Keratinocyte (primary cell): ENCODE results near the gene FRY. TPM values are rescaled to one million over a fixed set of nuclear protein-coding genes. Genes with fewer than 3 reads are reported as not detected.

Experiments used
- DNase-seq: peaks from one replicate; pipeline ENCODE4 v3.0.0-alpha.2; 2011; ENCODE audit warnings: low read depth, missing footprints, low spot score
- FAIRE-seq: peaks from 2 replicates; lab custom pipeline; 2011; peaks lifted over from hg19 to GRCh38; lab: Jason Lieb, UNC
- H2AFZ ChIP-seq: 2 replicates; pipeline ENCODE4 v1.6.0; 2012; ENCODE audit warnings: low read length, control low read depth, inconsistent platforms; ENCODE audit not compliant: control insufficient read depth
- H3K27ac ChIP-seq: 2 replicates; pipeline ENCODE4 v1.5.1; 2011; ENCODE audit warnings: low read length; ENCODE audit not compliant: control insufficient read depth, insufficient read depth
- H3K27me3 ChIP-seq: 3 replicates; pipeline ENCODE4 v1.6.0; 2011; ENCODE audit warnings: low read length; ENCODE audit not compliant: control insufficient read depth, insufficient read depth; ENCODE audit errors: extremely low read depth
- H3K36me3 ChIP-seq, 2 experiments: 2 replicates in 1 of 2; 3 replicates in 1 of 2; pipeline ENCODE4 v1.5.1; 2011; ENCODE audit warnings: low read length in 2 of 2, mild to moderate bottlenecking in 1 of 2; ENCODE audit not compliant: control insufficient read depth in 2 of 2, insufficient read depth in 2 of 2; ENCODE audit errors: extremely low read depth in 1 of 2
- H3K4me1 ChIP-seq: 3 replicates; pipeline ENCODE4 v1.5.1; 2011; ENCODE audit warnings: low read length; ENCODE audit not compliant: control insufficient read depth, insufficient read depth; ENCODE audit errors: extremely low read depth
- H3K4me2 ChIP-seq: 3 replicates; pipeline ENCODE4 v1.6.0; 2011; ENCODE audit warnings: low read depth, low read length; ENCODE audit not compliant: control insufficient read depth, insufficient read depth; ENCODE audit errors: extremely low read depth
- H3K4me3 ChIP-seq, 3 experiments: fragments of 200-600 bp in 1 of 3; sonication (generic) in 1 of 3; 2 replicates in 2 of 3; 3 replicates in 1 of 3; pipeline ENCODE4 v1.5.1; 2011 to 2016; ENCODE audit warnings: low read length in 3 of 3, mild to moderate bottlenecking in 3 of 3, control low read depth in 2 of 3, inconsistent platforms in 1 of 3, low read depth in 1 of 3, mixed read lengths in 1 of 3, mixed run types in 1 of 3, moderate library complexity in 1 of 3; ENCODE audit not compliant: control insufficient read depth in 2 of 3, insufficient read depth in 2 of 3; ENCODE audit errors: extremely low read depth in 1 of 3
- H3K79me2 ChIP-seq: 2 replicates; pipeline ENCODE4 v1.6.0; 2012; ENCODE audit warnings: low read length; ENCODE audit not compliant: control insufficient read depth, insufficient read depth
- H3K9ac ChIP-seq: 3 replicates; pipeline ENCODE4 v1.6.0; 2011; ENCODE audit warnings: low read length; ENCODE audit not compliant: control insufficient read depth, insufficient read depth; ENCODE audit errors: extremely low read depth
- H3K9me1 ChIP-seq: 3 replicates; pipeline ENCODE4 v1.6.0; 2011; ENCODE audit warnings: low read length; ENCODE audit not compliant: control insufficient read depth, insufficient read depth; ENCODE audit errors: extremely low read depth
- H3K9me3 ChIP-seq: 2 replicates; pipeline ENCODE4 v1.5.1; 2012; ENCODE audit warnings: low read depth, low read length; ENCODE audit not compliant: control insufficient read depth
- H4K20me1 ChIP-seq: 3 replicates; pipeline ENCODE4 v1.6.0; 2011; ENCODE audit warnings: low read length; ENCODE audit not compliant: control insufficient read depth, insufficient read depth; ENCODE audit errors: extremely low read depth
- CTCF ChIP-seq, 3 experiments: IDR thresholded peaks in 1 of 3; conservative IDR thresholded peaks in 1 of 3; optimal IDR thresholded peaks in 1 of 3; 2 replicates in 2 of 3; 3 replicates in 1 of 3; pipeline versions ENCODE3 to v1.5.1; 2011; ENCODE audit warnings: low read length in 3 of 3, mild to moderate bottlenecking in 3 of 3, moderate library complexity in 2 of 3, control low read depth in 1 of 3, inconsistent platforms in 1 of 3; ENCODE audit not compliant: insufficient read depth in 2 of 3; ENCODE audit errors: extremely low read depth in 1 of 3
- EZH2 ChIP-seq: IDR thresholded peaks from one replicate; pipeline ENCODE4 v1.6.1; 2012; ENCODE audit warnings: inconsistent platforms, mild to moderate bottlenecking, low read length, moderate library complexity
- dilution Hi-C: fragments of 300-500 bp; cut with MboI; formaldehyde crosslinking; loops from one replicate; pipeline ENCODE4 v1.7.0; 2020; ENCODE audit warnings: low sequenced_read_pairs; ENCODE audit not compliant: extremely low pct_ligation_motif_present
- polyA plus RNA-seq, 5 experiments: library from polyadenylated mRNA; depleted of rRNA in 3 of 5; stranded (reverse) in 3 of 5; stranded (forward) in 1 of 5; unstranded in 1 of 5; fragments of >200 nt; gene quantifications; 1 replicate in 1 of 5; 2 replicates in 3 of 5; 3 replicates in 1 of 5; pipeline versions ENCODE4 v1.2.1 to v1.2.3, GENCODE V29; 2011 to 2012; ENCODE audit warnings: missing spikeins in 2 of 5, low read depth in 1 of 5, low replicate concordance in 1 of 5

FRY gene
- polyA plus RNA-seq, 1 donor (not counting 4 experiments of a cell fraction or from before 2014, with no cell fraction given): 0.80 TPM

- FAIRE-seq: no peak
- H3K9me3 ChIP-seq: no peaks in the 10 kb centered on the region
- H3K9ac ChIP-seq: no peak overlapping the region
- no peaks in the 10 kb centered on the region for H3K9me1 ChIP-seq
- no peaks in the 10 kb centered on the region for H3K36me3 ChIP-seq
- no peak overlapping the region for H3K27ac ChIP-seq
- dilution Hi-C loops: no loop called here
- H3K27me3 ChIP-seq: no peaks in the 10 kb centered on the region
- H3K4me2 ChIP-seq: no peak overlapping the region
- no peak overlapping the region for H2AFZ ChIP-seq
- no peaks in the 10 kb centered on the region for H3K79me2 ChIP-seq
- DNase-seq: no peak
- no peak overlapping the region for H3K4me3 ChIP-seq
- no peaks in the 10 kb centered on the region for H3K4me1 ChIP-seq
- TF ChIP-seq EZH2: no peak
- TF ChIP-seq CTCF (optimal IDR thresholded peaks at IDR 0.05 in 1 of 3, IDR thresholded peaks at IDR 0.05 in 1 of 3, conservative IDR thresholded peaks at IDR 0.05 in 1 of 3; ENCODE audit: extremely low read depth in 1 of 3, insufficient read depth in 2 of 3, low read length in 3 of 3): no peak
- no peaks in the 10 kb centered on the region for H4K20me1 ChIP-seq
Observed at GRCh38 chr13:32199168-32199567, 167.6 kb downstream of the FRY start.

GRCh38 chr13:32200741-32201140, 169.2 kb downstream of the FRY start:
- Histone ChIP-seq H3K9me1 (no peaks in the 10 kb centered on the region), H3K9me3 (no peaks in the 10 kb centered on the region), H3K4me2 (no peak overlapping the region), H3K9ac (no peak overlapping the region), H3K4me1 (no peaks in the 10 kb centered on the region), H2AFZ (no peak overlapping the region), H3K36me3 (no peaks in the 10 kb centered on the region), H4K20me1 (no peaks in the 10 kb centered on the region), H3K79me2 (no peaks in the 10 kb centered on the region), H3K27me3 (no peaks in the 10 kb centered on the region), H3K4me3 (no peak overlapping the region), H3K27ac (no peak overlapping the region)
- TF ChIP-seq CTCF (optimal IDR thresholded peaks at IDR 0.05 in 1 of 3, IDR thresholded peaks at IDR 0.05 in 1 of 3, conservative IDR thresholded peaks at IDR 0.05 in 1 of 3; ENCODE audit: extremely low read depth in 1 of 3, insufficient read depth in 2 of 3, low read length in 3 of 3) (no peak), EZH2 (no peak)
- no peak for DNase-seq
- FAIRE-seq: no peak
- dilution Hi-C loops: no loop called here
